Glomerular endothelial cell (primary cell): ENCODE measurements around the gene RPN2. TPM values are rescaled to one million over a fixed set of nuclear protein-coding genes. Genes with fewer than 3 reads are reported as not detected.

Experiments used
- DNase-seq: peaks from one replicate; pipeline ENCODE4 v3.0.0-alpha.2; 2011; ENCODE audit warnings: low read depth, low spot score; ENCODE audit errors: extremely low read depth
- total RNA-seq: library from RNA; depleted of rRNA; stranded (reverse); fragments of >200 nt; gene quantifications from 2 replicates; pipeline ENCODE4 v1.2.3, GENCODE V29; 2015

RPN2 gene
- total RNA-seq, 1 donor from 2014 or later: 299 TPM

- DNase-seq: no peak
These were observed 774 bp downstream of the RPN2 start for GRCh38 chr20:37179683-37180524.

DNA sequence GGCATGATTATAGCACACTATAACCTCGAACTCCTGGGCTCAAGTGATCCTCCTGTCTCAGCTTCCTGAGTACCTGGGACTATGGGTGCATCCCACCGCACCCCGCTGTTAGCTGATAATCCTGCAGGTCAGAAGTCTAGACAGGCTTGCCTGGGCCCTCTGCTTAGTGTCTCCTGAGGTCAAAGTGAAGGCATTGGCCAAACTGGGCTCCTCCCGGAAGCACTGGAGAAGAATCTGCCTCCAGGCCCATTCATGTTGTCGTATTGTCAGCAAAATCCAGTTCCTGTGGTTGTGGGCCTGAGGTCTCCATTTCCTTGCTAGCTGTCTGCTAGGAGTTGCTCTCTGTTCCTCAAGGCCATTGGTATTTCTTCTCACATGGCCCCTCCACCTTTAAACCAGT, 6.6 kb downstream of the RPN2 start:
- no peak for DNase-seq

- DNase-seq: no peak
These were observed 9.7 kb downstream of the RPN2 start for GRCh38 chr20:37188787-37189186.

GRCh38 chr20:37189416-37190016, 10.4 kb downstream of the RPN2 start:
- no peak for DNase-seq

- no peak for DNase-seq
These were observed 11.4 kb downstream of the RPN2 start for GRCh38 chr20:37190354-37191112.

DNA sequence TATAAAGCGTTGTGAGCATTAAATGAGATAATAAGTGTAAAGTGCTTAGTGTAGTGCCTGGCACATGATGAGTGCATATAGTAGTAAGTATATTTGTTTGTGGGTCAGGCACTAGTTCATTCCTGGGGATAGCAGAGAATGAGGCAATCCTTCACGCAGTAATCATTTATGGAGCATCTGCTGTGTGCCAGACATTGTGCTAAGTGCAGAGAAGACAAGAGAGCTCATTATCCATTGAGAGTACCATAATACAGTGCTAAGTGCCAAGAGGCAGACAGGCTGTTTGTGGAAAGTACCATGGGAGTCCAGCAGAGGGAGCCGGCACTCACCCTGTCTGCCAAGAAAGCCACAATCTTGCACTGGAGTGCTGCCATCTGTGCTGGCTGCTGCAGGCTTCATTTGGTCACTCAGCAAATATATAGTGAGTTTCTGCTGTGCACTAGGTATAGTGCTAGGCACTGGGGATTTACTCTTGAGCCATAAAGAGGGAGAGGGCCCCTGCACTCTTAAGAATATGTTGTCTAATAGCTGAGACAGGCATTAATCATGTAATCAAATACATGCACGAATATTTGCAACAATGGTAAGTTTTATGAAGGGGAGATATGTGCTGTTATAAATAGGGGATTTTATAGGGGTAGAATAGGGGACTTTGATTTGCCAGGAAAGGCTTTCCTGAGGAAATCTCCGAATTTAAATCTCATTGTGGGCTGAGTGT, 13.2 kb downstream of the RPN2 start:
- DNase-seq: no peak

GRCh38 chr20:37193226-37193625, 14.1 kb downstream of the RPN2 start:
- no peak for DNase-seq

DNA sequence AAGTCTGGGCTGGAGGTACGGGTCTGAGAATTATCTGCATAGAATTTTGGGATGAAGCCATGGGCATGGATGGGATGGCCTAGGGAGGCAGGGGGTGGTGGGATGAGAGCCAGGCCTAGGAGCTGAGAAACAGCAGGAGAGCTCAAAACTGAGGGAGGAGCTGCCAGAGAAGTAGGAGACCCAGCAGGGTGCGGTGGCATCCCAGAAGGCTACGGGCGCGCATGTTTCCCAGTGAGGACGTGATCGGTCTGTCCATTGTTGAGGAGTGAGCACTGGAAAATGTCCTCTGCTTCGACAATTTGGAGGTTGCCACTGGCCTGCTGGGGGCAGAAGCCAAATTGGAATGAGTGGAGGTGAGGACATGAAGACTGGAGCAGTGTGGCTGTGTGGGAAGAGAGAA, 14.7 kb downstream of the RPN2 start:
- no peak for DNase-seq

- no peak for DNase-seq
These were observed 15.7 kb downstream of the RPN2 start for GRCh38 chr20:37194621-37195417.

GRCh38 chr20:37198932-37199660, 20.0 kb downstream of the RPN2 start:
- DNase-seq: no peak

DNA sequence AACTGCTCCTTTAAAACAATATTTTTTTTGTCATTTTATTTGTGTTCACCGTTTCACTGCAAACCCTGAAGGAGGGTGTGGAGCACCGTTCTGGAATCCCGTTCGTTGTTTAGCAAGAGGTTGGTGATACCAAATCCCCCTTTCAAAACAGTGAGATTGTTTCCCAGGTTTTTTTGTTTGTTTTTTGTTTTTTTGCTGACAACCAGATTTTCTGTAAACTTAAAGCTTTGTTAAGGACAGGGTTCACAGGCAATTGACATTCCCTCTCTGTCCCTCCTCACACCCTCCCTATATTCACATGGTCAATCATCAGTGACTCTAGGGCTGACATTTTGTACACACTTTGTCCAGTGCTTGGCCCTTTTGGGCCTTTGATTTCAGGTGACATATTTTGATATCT, 21.2 kb downstream of the RPN2 start:
- no peak for DNase-seq

GRCh38 chr20:37200926-37201826, 22.0 kb downstream of the RPN2 start:
- DNase-seq: no peak

DNA sequence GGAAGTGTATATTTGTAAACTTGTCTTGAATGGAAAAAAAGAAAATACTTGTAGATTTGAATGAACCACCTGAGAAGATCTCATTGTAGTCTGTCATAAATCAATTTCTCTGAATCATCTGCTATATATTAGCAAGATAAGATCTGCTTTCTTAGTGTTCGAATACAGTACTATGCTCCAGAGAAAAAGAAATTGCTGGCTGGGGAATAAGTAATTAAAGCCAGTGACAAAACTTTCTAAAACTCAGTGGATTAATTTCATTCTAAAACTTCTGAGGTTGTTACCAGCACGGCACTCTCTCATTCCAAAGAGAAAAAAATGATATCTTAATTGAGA, 22.7 kb downstream of the RPN2 start:
- no peak for DNase-seq

GRCh38 chr20:37202267-37202943, 23.3 kb downstream of the RPN2 start:
- DNase-seq: no peak

DNA sequence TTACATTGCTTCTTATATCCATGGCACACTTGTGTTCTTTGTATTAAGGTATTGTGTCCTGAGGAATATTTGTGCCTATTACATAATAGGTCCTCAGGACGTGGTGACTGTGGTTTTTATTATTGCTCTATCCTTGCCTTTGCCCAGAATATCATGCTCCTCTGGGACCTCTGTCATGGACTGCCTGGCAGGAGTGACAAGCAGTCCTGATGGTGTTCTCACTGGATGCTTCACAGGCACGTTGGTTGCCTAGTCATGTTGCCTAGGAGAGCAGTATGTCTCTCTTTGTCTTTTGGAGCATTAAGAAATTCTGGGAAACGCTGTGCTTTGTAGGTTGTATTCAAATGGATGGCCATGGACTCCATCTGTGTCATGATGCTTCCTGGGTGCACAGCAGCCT, 24.9 kb downstream of the RPN2 start:
- no peak for DNase-seq

DNA sequence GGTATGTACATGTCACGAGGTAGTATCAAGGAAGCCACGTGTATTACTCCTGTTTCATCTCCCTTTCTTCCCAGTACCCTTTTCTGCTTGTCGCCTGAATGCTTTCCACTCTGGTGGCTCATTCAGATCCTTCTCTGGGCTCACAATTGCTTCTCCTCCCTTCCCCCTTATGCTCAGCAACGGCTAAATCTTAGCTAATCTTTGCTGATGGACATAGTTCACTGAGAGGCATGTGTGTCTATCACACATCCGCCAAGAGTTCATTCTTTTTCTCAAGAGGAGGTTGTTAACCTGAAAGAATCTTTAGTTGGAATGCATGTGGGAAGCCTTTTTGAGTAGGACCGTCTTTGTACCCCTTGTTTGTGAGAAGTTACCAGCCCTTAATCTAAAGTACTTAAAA, 26.0 kb downstream of the RPN2 start:
- no peak for DNase-seq

- no peak for DNase-seq
These were observed 26.7 kb downstream of the RPN2 start for GRCh38 chr20:37205794-37206193.

- DNase-seq: no peak
These were observed 28.0 kb downstream of the RPN2 start for GRCh38 chr20:37207171-37207570.
